Lung (tissue), 12 donors: ENCODE results near the gene ZNF775. TPM values are rescaled to one million over a fixed set of nuclear protein-coding genes. Genes with fewer than 3 reads are reported as not detected.

Source experiments
- ATAC-seq: fragments of 200-7000 bp; cut with Tn5 transposase; one replicate; pipeline ENCODE4 v1.9.1; 2020; ENCODE audit warnings: moderate number of reproducible peaks; ENCODE audit not compliant: insufficient read depth, low FRiP score
- DNase-seq, 3 donors: peaks; one replicate each; pipeline ENCODE4 v3.0.0-alpha.2; 2013 to 2017
- H3K27ac ChIP-seq, 2 donors: one replicate each; pipeline ENCODE4 v1.5.1; 2013; ENCODE audit warnings: mild to moderate bottlenecking in 2 of 2, moderate library complexity in 2 of 2, control low read depth in 1 of 2, inconsistent platforms in 1 of 2, low read depth in 1 of 2, low read length in 1 of 2
- H3K27me3 ChIP-seq, 3 donors: one replicate each; pipeline ENCODE4 v1.5.1; 2013; ENCODE audit warnings: low read length in 2 of 3; ENCODE audit not compliant: control insufficient read depth in 3 of 3, insufficient read depth in 3 of 3
- H3K36me3 ChIP-seq, 4 donors: one replicate each; pipeline ENCODE4 v1.5.1; 2013; ENCODE audit warnings: low read length in 4 of 4, mild to moderate bottlenecking in 1 of 4, moderate library complexity in 1 of 4; ENCODE audit not compliant: control insufficient read depth in 4 of 4, insufficient read depth in 4 of 4
- H3K4me1 ChIP-seq, 5 donors: one replicate each; pipeline ENCODE4 v1.5.1; 2013; ENCODE audit warnings: low read length in 5 of 5, mild to moderate bottlenecking in 2 of 5, moderate library complexity in 1 of 5; ENCODE audit not compliant: control insufficient read depth in 5 of 5, insufficient read depth in 5 of 5
- H3K4me3 ChIP-seq: one replicate; pipeline ENCODE4 v1.5.1; 2013; ENCODE audit warnings: mild to moderate bottlenecking, control low read depth, moderate library complexity
- H3K9ac ChIP-seq, 2 donors: one replicate each; pipeline ENCODE4 v1.5.1; 2013; ENCODE audit warnings: low read length in 2 of 2, control low read depth in 1 of 2; ENCODE audit not compliant: insufficient read depth in 1 of 2
- H3K9me3 ChIP-seq, 4 donors: one replicate each; pipeline ENCODE4 v1.5.1; 2013; ENCODE audit warnings: low read length in 3 of 4, mild to moderate bottlenecking in 1 of 4, moderate library complexity in 1 of 4; ENCODE audit not compliant: control insufficient read depth in 4 of 4, insufficient read depth in 3 of 4
- CTCF ChIP-seq: IDR thresholded peaks from 2 replicates; pipeline ENCODE4 v1.5.1; 2012; ENCODE audit warnings: mild to moderate bottlenecking; ENCODE audit errors: control extremely low read depth, extremely low read depth
- WGBS, 2 donors: extraction: QIAGEN DNeasy Blood & Tissue Kit; methylation state at CpG; one replicate each; pipeline ENCODE4 v1.1.7; 2013; 5-methylcytosine and 5-hydroxymethylcytosine counted together
- polyA plus RNA-seq, 2 donors: library from polyadenylated mRNA; stranded (reverse); fragments of 200-250 nt; gene quantifications; one replicate each; pipeline ENCODE4 v1.2.1, GENCODE V29; 2013
- total RNA-seq, 2 donors: library from RNA; depleted of rRNA in 1 of 2; stranded (reverse); fragments of >200 nt in 1 of 2; gene quantifications; one replicate each; pipeline ENCODE4 v1.2.1, GENCODE V29; 2014 to 2021
- donor health status: control.
- donor health status: control.
- donor health status: Bipolar disorder and iron deficiency.
- donor health status: healthy.
- donor health status: DM: yes; HTN: yes; CAD: no.

The ZNF775 gene
- total and polyA plus RNA-seq, 4 donors = 1.4 to 5.4 (median 3.8) TPM

DNA sequence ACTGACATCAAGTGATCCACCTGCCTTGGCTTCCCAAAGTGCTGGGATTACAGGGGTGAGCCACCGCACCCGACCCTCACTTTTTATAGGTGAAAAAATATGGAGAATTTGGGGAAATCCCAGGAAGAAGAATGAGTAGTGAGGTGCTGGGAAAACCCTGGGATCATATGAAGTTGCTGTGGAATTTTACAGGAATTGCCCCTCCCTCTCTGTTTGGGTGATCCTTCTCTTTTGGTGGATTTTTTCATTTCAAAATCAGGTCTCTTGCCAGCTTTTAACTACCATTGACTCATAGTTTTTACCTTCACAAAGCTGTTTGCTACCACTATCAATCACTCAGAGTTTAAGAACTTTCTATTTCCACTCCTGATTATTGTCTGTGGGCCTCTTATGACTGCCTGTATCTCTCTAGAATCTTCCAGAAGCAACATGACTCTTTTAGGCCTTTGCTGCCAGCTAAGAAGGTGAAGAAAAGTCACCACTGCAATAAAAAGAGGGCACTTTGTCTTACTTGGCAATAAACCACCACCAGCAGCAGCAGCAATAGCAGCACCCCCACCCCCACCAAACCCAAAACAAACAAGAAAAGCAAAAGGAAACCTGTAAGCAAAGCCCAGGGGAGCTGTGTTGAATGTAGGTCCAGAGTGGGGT lies 67.3 kb downstream of the ZNF775 start:
- Histone ChIP-seq H3K27ac (no peak overlapping the region), H3K9ac (no peak overlapping the region), H3K4me1 (peaks cover 0 to 8% (median 0%) of the 10 kb centered on the region in 5 donors), H3K4me3 (no peak overlapping the region), H3K9me3 (peaks cover 0 to 14% (median 0%) of the 10 kb centered on the region in 4 donors), H3K36me3 (no peaks in the 10 kb centered on the region), H3K27me3 (no peaks in the 10 kb centered on the region)
- TF ChIP-seq CTCF = no peak
- DNase-seq (no peak), ATAC-seq (no peak)
- 84 to 92% methylated on average over 2 of the region's 2 CpGs for WGBS, 2 donors

Other genes with a start within 250 kb of the ZNF775 start
- 10 to 100 TPM in 1 of 2 donors, 1 to 10 TPM in 1; 9.4 to 18.8 TPM for gene LRRC61, start 56.0 kb upstream of the ZNF775 start, total RNA-seq
- gene LRRC61, start 56.0 kb upstream of the ZNF775 start, polyA plus RNA-seq = 10 to 100 TPM in 1 of 2 donors, 1 to 10 TPM in 1; 7.1 to 16.6 TPM
- 10 to 100 TPM; 13.0 to 34.2 TPM for gene ACTR3C, start 55.8 kb upstream of the ZNF775 start, total RNA-seq
- gene ACTR3C, start 55.8 kb upstream of the ZNF775 start, polyA plus RNA-seq = 1 to 10 TPM; 6.8 to 8.1 TPM
- gene RARRES2, start 37.7 kb upstream of the ZNF775 start, total RNA-seq = 100 to 1,000 TPM; 123 to 161 TPM
- 100 to 1,000 TPM; 164 to 212 TPM for gene RARRES2, start 37.7 kb upstream of the ZNF775 start, polyA plus RNA-seq
- gene REPIN1, start 10.5 kb upstream of the ZNF775 start, total RNA-seq = 100 to 1,000 TPM in 1 of 2 donors, 10 to 100 TPM in 1; 50.3 to 135 TPM
- gene REPIN1, start 10.5 kb upstream of the ZNF775 start, polyA plus RNA-seq = 10 to 100 TPM; 38.4 to 73.8 TPM
- 10 to 100 TPM; 20.9 to 25.0 TPM for gene GIMAP8, start 71.3 kb downstream of the ZNF775 start, total RNA-seq
- 10 to 100 TPM; 14.4 to 23.0 TPM for gene GIMAP8, start 71.3 kb downstream of the ZNF775 start, polyA plus RNA-seq
- 10 to 100 TPM; 20.6 to 30.8 TPM for gene GIMAP7, start 135.5 kb downstream of the ZNF775 start, total RNA-seq
- 10 to 100 TPM; 39.8 to 54.7 TPM for gene GIMAP7, start 135.5 kb downstream of the ZNF775 start, polyA plus RNA-seq
- gene GIMAP4, start 188.1 kb downstream of the ZNF775 start, total RNA-seq = 10 to 100 TPM; 49.0 to 66.2 TPM
- 10 to 100 TPM; 26.2 to 48.3 TPM for gene GIMAP4, start 188.1 kb downstream of the ZNF775 start, polyA plus RNA-seq